HG03571 (cell line): Measurements from ENCODE around the gene ARID3A.

Source experiments
- ATAC-seq: cut with Tn5 transposase; IDR thresholded peaks from one replicate; pipeline ENCODE4 v1.9.1; 2021; ENCODE audit not compliant: unreplicated experiment

Gene ARID3A

GRCh38 chr19:929203-929890 is 3.5 kb downstream of the ARID3A start:
- no peak for ATAC-seq

GRCh38 chr19:929891-930258 is 4.0 kb downstream of the ARID3A start:
- ATAC-seq, result no peak

- ATAC-seq, result no peak
These were observed 6.2 kb downstream of the ARID3A start for GRCh38 chr19:931860-932647.

GRCh38 chr19:932648-933552 is 7.1 kb downstream of the ARID3A start:
- no peak for ATAC-seq

GRCh38 chr19:933553-933882 is 7.7 kb downstream of the ARID3A start:
- no peak for ATAC-seq

GRCh38 chr19:934197-934840 is 8.5 kb downstream of the ARID3A start:
- no peak for ATAC-seq

- ATAC-seq, result no peak
These were observed 9.1 kb downstream of the ARID3A start for GRCh38 chr19:934865-935479.

GRCh38 chr19:936175-936546 is 10.3 kb downstream of the ARID3A start:
- ATAC-seq, result no peak

- no peak for ATAC-seq
These were observed 11.4 kb downstream of the ARID3A start for GRCh38 chr19:937259-937694.

GRCh38 chr19:938233-938923 is 12.5 kb downstream of the ARID3A start:
- ATAC-seq, result no peak

- ATAC-seq, result no peak
These were observed 13.6 kb downstream of the ARID3A start for GRCh38 chr19:939439-939838.

GRCh38 chr19:939922-940321 is 14.1 kb downstream of the ARID3A start:
- no peak for ATAC-seq

GRCh38 chr19:940591-941291 is 14.9 kb downstream of the ARID3A start:
- no peak for ATAC-seq

- ATAC-seq, result no peak
These were observed 15.7 kb downstream of the ARID3A start for GRCh38 chr19:941292-942132.

- no peak for ATAC-seq
These were observed 16.4 kb downstream of the ARID3A start for GRCh38 chr19:942133-942645.

GRCh38 chr19:943551-944170 is 17.8 kb downstream of the ARID3A start:
- ATAC-seq, result no peak

GRCh38 chr19:944171-944567 is 18.3 kb downstream of the ARID3A start:
- no peak for ATAC-seq

GRCh38 chr19:944663-945241 is 18.9 kb downstream of the ARID3A start:
- no peak for ATAC-seq
